H1 (cell line): ENCODE results near the gene RALGAPA1. TPM values are rescaled to one million over a fixed set of nuclear protein-coding genes. Genes with fewer than 3 reads are reported as not detected.

Experiments used
- MAFK ChIP-seq: IDR thresholded peaks from 2 replicates; pipeline ENCODE4 v1.6.1; 2012; ENCODE audit warnings: low read depth, mild to moderate bottlenecking, improper control_type of control experiment, low read length
- YY1 ChIP-seq: IDR thresholded peaks from 2 replicates; pipeline ENCODE4 v1.6.1; 2011; ENCODE audit warnings: low read depth, mild to moderate bottlenecking, low read length
- polyA plus RNA-seq, 7 experiments: library from polyadenylated mRNA; depleted of rRNA in 3 of 7; stranded (reverse) in 5 of 7; unstranded in 2 of 7; fragments of >200 nt in 5 of 7; fragments of 200-250 nt in 2 of 7; gene quantifications; 1 replicate in 5 of 7; 2 replicates in 1 of 7; 4 replicates in 1 of 7; pipeline versions ENCODE4 v1.2.1 to v1.2.3, GENCODE V29; 2011 to 2013; ENCODE audit warnings: missing spikeins in 2 of 7, mixed read lengths in 2 of 7
- total RNA-seq: library from RNA; stranded (reverse); fragmentation: NEBNext Ultra II Directional; extraction: Animal tissue kit (Norgen Biotek cat#: 25700); gene quantifications from 2 replicates; pipeline ENCODE4 v1.2.1, GENCODE V29; 2021

RALGAPA1 gene
- total and polyA plus RNA-seq, 2 of the 8 experiments (the other 6 are each of a cell fraction or from before 2014, with no cell fraction given) = 4.2 to 26.7 TPM

GRCh38 chr14:35715079-35715478 is 94.0 kb downstream of the RALGAPA1 start (continued):
- no peak for TF ChIP-seq MAFK
- no peak for TF ChIP-seq YY1
